ENCODE results near the gene OR6K6.

DNA sequence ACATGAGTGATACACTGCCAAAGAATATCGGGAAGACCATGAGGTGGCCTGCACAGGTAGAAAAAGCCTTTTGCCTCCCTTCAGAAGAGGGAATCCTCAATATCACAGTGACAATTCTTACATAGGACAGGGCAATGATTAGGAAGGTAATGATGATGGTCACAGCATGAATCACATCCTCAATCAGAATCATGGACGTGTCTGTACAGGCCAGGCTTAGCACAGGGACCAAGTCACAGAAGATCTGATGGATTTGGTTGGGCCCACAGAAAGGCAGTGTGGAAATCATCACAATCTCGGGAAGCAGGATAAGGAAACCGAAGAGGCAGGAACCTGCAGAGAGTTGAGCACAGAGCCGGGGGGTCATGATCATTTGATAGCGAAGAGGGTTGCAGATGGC lies 37.2 kb upstream of the OR6K6 start:
- TF ChIP-seq, protein P1, sequence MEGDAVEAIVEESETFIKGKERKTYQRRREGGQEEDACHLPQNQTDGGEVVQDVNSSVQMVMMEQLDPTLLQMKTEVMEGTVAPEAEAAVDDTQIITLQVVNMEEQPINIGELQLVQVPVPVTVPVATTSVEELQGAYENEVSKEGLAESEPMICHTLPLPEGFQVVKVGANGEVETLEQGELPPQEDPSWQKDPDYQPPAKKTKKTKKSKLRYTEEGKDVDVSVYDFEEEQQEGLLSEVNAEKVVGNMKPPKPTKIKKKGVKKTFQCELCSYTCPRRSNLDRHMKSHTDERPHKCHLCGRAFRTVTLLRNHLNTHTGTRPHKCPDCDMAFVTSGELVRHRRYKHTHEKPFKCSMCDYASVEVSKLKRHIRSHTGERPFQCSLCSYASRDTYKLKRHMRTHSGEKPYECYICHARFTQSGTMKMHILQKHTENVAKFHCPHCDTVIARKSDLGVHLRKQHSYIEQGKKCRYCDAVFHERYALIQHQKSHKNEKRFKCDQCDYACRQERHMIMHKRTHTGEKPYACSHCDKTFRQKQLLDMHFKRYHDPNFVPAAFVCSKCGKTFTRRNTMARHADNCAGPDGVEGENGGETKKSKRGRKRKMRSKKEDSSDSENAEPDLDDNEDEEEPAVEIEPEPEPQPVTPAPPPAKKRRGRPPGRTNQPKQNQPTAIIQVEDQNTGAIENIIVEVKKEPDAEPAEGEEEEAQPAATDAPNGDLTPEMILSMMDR (IDR thresholded peaks at IDR 0.05): no peak
- no peak for TF ChIP-seq POLR2A (IDR thresholded peaks at IDR 0.05)

Data from uterus (tissue), 2 donors.